Measurements from ENCODE around the gene ZBED2.

The ZBED2 gene

DNA sequence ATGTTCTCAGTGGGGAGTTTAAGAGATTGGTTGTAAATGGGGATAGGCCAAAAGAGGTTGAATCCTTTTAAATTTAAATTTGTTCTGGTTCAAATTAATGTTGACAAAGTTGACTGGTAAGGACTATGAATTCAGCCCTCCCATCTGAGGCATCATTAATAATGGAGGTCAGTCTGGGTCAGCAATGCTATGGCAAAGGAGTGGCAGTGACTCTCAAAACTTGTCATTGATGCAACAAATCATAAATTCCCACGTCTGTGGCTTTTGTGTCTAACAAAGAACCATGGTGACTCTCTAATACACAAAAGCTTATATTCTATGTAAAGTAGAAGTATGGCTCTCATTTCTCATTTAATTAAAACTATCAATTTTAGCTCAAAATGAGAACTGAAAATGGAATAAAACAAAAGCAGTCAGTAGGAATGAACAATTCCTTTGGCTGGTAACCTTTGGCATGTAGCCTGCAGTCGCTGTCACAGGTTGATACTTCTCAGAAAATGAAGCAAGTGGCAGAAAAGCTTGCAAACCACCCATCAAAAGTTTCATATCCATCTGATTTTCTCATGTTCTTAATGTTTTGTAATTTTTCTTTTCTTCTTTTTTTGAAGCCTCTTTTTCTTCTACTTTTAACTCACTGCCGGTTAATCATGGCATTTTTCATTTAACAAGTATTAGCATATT lies 12.2 kb upstream of the ZBED2 start:
- ChIA-PET POLR2A (no interaction called here), CTCF (interaction anchor here (0.7 to 1.9 kb wide), 4 partner anchors 8 to 29 kb away, joined by 3 to 6 read pairs (median 4); partner anchors contain the start of gene ZBED2)
- H3K4me3 ChIP-seq (ENCODE audit: low read depth, low read length), result no peak overlapping the region
- no peak for DNase-seq (ENCODE audit: low read depth, low spot score)
- TF ChIP-seq, protein P1, sequence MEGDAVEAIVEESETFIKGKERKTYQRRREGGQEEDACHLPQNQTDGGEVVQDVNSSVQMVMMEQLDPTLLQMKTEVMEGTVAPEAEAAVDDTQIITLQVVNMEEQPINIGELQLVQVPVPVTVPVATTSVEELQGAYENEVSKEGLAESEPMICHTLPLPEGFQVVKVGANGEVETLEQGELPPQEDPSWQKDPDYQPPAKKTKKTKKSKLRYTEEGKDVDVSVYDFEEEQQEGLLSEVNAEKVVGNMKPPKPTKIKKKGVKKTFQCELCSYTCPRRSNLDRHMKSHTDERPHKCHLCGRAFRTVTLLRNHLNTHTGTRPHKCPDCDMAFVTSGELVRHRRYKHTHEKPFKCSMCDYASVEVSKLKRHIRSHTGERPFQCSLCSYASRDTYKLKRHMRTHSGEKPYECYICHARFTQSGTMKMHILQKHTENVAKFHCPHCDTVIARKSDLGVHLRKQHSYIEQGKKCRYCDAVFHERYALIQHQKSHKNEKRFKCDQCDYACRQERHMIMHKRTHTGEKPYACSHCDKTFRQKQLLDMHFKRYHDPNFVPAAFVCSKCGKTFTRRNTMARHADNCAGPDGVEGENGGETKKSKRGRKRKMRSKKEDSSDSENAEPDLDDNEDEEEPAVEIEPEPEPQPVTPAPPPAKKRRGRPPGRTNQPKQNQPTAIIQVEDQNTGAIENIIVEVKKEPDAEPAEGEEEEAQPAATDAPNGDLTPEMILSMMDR (IDR thresholded peaks at IDR 0.05; ENCODE audit: insufficient read depth, low read length, missing control alignments), result no peak

DNA sequence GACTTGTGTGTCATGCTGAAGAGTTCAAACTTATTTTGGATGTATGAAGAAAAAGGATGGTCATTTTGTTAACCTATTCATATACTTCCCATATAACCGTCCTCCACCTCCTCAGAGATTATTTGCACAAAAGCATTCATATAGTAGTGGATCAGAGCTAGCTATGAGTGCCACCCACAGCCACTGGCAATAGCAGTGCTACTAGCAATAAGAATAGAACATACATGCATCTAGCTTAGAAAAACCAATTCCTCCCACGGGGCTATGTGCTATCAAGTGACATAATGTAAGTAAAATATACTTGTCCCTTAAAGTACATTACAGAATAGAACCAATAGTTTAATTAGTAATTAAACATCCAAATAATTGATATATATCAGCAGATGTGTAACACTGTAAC lies 10.3 kb upstream of the ZBED2 start:
- H3K4me3 ChIP-seq (ENCODE audit: low read depth, low read length), result no peak overlapping the region
- ChIA-PET POLR2A (interaction anchor here (0.6 kb wide), 1 partner anchor 513 kb away, joined by 4 read pairs; no protein-coding TSS in a partner anchor), CTCF (interaction anchor here (0.9 to 2.1 kb wide), 3 partner anchors 16 to 87 kb away, joined by 3 to 6 read pairs (median 3); no protein-coding TSS in a partner anchor)
- DNase-seq (ENCODE audit: low read depth, low spot score), result no peak
- TF ChIP-seq, protein P1 (IDR thresholded peaks at IDR 0.05; ENCODE audit: insufficient read depth, low read length, missing control alignments), result no peak

DNA sequence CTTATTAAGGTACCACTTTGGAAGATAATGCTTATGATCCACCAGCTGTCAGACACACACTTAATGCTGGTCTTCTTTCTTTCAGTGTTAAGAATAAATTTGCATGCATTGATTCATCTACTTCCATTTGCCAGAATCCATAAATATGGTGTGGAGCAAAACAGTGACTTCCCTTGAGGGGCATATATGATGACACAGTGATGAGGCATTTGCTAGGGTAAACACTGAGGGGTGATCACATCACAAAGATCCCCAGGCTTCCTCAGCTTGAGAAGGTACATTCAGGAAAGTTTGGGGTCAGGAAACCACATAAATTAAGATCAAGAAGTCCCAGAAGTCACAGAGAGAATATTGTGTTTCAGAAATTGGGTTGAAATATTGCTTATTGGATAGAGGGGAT lies 9.9 kb upstream of the ZBED2 start:
- H3K4me3 ChIP-seq (ENCODE audit: low read depth, low read length), result no peak overlapping the region
- TF ChIP-seq, protein P1 (IDR thresholded peaks at IDR 0.05; ENCODE audit: insufficient read depth, low read length, missing control alignments), result no peak
- ChIA-PET CTCF (interaction anchor here (0.9 to 2.1 kb wide), 7 partner anchors 8 to 88 kb away, joined by 3 to 6 read pairs (median 3); no protein-coding TSS in a partner anchor), POLR2A (no interaction called here)
- no peak for DNase-seq (ENCODE audit: low read depth, low spot score)

DNA sequence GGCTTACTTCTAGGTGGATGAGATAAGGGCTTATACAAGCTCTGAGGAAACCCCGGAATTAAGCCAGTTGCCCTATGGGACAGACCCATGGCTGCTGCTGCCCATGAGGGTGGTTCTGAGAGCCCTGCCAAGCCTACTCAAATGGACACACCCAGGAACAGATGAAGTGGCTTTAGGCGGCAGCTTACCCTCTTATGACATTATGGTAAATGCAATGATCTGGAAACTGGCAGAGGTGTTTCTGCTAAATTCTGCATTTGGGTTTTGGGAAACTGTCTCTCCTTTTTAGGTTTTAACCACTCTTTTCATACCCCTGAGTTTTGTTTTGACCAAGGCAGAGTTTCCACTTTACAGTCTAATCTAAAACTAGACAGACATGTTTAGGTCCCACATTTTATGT lies 9.0 kb upstream of the ZBED2 start:
- H3K4me3 ChIP-seq (ENCODE audit: low read depth, low read length), result no peak overlapping the region
- TF ChIP-seq, protein P1 (IDR thresholded peaks at IDR 0.05; ENCODE audit: insufficient read depth, low read length, missing control alignments), result no peak
- CTCF ChIA-PET, result interaction anchor here (1.0 to 2.1 kb wide), 6 partner anchors 9 to 439 kb away, joined by 3 to 6 read pairs (median 4); no protein-coding TSS in a partner anchor
- POLR2A ChIA-PET, result interaction anchor here (1.2 kb wide), 1 partner anchor 11 kb away, joined by 3 read pairs; no protein-coding TSS in a partner anchor
- no peak for DNase-seq (ENCODE audit: low read depth, low spot score)

DNA sequence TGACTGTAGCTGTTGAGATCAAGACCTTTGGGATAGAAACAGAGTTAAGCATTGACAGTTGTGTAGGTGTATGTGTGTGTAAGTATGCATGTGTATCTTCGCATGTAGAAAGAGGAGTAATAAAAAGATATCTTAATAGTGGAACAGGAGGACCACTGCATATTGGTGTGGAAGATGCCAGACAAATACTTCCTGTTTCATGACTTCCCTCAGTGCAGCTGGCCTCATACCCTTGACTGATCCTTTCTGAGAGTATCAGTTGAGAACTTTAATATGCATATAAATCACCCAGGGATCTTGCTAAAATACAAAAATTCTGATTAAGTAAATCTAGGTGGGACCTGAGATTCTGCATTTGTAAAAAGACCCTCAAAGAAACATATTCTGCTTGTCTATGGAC lies 8.5 kb upstream of the ZBED2 start:
- H3K4me3 ChIP-seq (ENCODE audit: low read depth, low read length), result no peak overlapping the region
- ChIA-PET POLR2A (interaction anchor here (1.2 kb wide), 1 partner anchor 11 kb away, joined by 3 read pairs; no protein-coding TSS in a partner anchor), CTCF (interaction anchor here (1.0 to 2.1 kb wide), 6 partner anchors 9 to 440 kb away, joined by 3 to 6 read pairs (median 4); no protein-coding TSS in a partner anchor)
- TF ChIP-seq, protein P1 (IDR thresholded peaks at IDR 0.05; ENCODE audit: insufficient read depth, low read length, missing control alignments), result no peak
- DNase-seq (ENCODE audit: low read depth, low spot score), result no peak

DNA sequence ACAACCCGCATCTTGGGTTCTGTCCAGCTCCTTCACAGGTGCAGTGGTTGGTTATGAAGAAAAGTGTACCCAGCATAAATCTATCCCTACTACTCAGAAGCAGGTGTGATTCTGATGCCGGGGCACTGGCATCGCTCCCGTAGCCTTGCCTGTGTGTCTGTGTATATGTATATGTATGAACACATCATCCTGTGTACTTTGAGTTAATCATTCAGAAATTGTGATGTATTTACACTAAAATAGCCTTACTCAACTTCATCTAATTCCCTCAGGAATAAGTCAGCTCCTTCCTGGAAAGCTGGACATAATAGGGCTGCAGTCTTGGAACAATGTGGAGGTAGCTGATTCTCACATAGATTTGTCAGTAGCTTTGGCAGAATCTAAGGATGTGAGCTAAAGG lies 6.7 kb upstream of the ZBED2 start:
- TF ChIP-seq, protein P1 (IDR thresholded peaks at IDR 0.05; ENCODE audit: insufficient read depth, low read length, missing control alignments), result no peak
- no peak overlapping the region for H3K4me3 ChIP-seq (ENCODE audit: low read depth, low read length)
- DNase-seq (ENCODE audit: low read depth, low spot score), result no peak
- ChIA-PET CTCF (interaction anchor here (1.1 to 1.3 kb wide), 3 partner anchors 11 to 65 kb away, joined by 3 to 4 read pairs (median 3); no protein-coding TSS in a partner anchor), POLR2A (no interaction called here)

All from AG04449 (cell line).